Measurements from ENCODE around the gene IL17RE. TPM values are rescaled to one million over a fixed set of nuclear protein-coding genes. Genes with fewer than 3 reads are reported as not detected.

Gene IL17RE
- total RNA-seq, 3 donors from 2014 or later, result 41.8 to 116 (median 82.8) TPM

DNA sequence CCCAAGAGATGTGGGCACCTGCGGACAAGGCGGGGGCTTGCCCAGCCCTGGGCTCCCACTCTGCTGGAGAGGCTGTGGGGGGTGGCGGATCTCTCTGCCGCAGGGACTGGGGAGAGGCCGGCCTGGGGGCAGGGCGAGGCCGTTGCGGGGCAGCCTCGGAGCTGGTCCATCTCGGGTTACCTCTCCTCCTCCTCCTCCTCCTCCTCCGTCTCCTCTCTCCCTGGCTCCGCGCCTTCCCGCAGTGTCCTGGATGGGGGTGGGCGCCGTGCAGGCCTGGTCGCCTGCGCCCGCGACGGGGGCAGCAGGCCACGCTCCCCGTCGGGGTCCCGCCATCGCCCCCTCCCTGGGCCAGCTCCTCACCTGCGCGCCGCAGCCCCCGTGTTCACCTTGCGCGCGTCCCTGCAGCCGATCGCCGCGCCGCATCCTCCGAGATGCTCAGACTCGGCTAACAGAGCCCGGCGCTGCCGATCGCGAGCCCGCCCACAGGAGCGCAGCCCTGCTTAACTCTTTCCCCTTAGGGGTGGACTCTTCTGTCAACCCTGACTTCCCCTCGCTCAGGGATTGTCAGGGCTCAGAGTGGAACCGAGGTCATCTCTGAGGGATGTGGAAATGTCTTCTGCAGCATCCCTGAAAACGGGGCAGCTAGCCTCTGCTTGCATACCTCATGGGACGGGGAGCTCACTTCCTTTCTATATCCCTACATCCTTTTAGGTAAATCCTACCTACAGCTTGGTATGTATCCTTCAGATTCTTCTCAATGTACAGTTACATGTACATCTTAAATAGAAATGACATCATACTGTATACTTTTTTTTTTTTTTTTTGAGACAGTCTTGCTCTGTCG is 49.5 kb downstream of the IL17RE start, which contains the start of gene PRRT3:
Gene PRRT3 (minus strand): TSS at position 447 of the 844 bp plus-strand sequence. CDS start 2,293 bp downstream, outside the sequence.
- Histone ChIP-seq H3K4me3 (no peak within 1 kb of the TSS), H3K9me3 (no peaks in the 10 kb centered on the region), H3K36me3 (ENCODE audit: low read depth) (no peaks in the 10 kb centered on the region), H3K4me1 (ENCODE audit: low read depth) (peaks cover 10% of the 10 kb centered on the region)
- ATAC-seq, result peak; percentile 73
- intact Hi-C loops (cut with DNase I, micrococcal nuclease), result no loop called here
- no peak for TF ChIP-seq CTCF (IDR thresholded peaks at IDR 0.05)
- DNase-seq, result peak; percentile 35 to 69 (median 47)

DNA sequence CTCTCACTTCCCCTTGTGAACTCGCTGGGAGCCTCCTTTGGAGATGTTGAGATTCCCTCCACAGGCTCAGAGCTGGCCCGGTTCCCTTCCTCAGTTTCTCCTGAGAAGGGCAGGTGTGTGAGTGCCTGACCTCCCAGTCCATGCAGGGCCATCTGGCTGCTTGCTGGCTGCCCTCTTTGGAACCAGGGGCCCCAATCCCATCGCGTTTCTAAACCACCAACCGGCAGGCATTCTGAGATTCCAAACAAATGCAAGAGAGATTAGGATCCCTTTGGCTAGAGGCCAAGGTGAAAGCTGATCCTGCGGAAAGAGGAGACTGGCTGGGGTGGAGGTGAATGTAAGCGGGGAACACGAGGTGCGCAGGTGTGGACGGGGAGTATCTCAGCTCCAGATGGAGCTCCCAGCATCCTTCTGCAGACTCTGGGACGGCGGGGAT is 52.4 kb downstream of the IL17RE start:
- no peaks in the 10 kb centered on the region for H3K9me3 ChIP-seq
- intact Hi-C loops (cut with DNase I, micrococcal nuclease), result no loop called here
- DNase-seq, result no peak
- H3K4me3 ChIP-seq, result no peak overlapping the region
- ATAC-seq, result no peak
- no peaks in the 10 kb centered on the region for H3K36me3 ChIP-seq (ENCODE audit: low read depth)
- TF ChIP-seq CTCF (IDR thresholded peaks at IDR 0.05), result no peak
- H3K4me1 ChIP-seq (ENCODE audit: low read depth), result peaks cover 10% of the 10 kb centered on the region

DNA sequence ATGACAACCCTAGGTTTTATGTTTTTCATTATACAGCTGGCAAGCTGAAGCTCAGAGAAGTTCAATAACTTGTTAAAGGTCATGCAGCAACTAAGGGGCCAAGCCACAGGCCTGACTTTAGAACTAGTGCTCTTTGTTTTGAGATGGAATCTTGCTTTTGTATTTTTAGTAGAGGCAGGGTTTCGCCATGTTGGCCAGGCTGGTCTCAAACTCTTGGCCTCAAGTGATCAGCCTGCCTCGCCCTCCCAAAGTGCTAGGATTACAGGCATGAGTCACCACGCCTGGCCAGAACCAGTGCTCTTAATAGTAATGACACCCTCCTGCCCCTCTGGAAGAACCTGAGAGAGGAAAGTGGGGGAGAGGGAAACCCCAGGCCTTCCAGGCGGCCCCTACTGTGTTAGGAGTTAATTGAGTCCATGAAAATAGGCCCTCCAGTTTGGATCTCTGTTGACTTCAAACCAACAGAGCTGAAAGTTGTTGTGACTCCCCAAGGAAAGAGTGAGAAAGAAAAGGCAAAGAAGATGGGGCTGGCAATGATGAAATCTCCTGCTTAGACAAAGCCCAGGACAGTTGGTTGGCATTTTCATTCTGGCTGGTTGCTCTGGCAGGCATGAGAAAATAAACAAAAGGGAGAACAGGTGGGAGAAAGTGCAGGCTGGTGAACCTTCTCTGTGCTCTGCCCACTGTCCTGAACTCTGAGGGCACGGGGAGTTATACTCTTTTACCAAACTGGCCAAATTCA is 53.1 kb downstream of the IL17RE start:
- no peak for ATAC-seq

DNA sequence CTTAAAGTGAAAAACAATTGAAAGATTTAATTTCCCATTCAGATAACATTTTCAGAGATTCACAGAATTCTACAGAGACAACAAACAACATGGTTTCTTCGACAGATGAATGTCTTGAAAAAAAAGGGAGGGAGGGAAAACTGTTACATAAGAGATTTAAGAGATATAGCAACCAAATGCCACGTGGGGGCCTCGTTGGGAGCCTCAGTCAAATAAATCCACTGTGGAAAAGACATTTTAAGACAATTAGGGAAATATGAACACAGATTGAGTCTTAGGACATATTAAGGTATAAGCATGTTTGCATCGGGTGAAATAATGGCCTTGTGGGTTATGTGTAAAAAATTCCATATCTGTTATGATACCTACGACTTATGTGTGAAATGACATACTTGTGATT is 54.6 kb downstream of the IL17RE start:
- Histone ChIP-seq H3K4me3 (no peak overlapping the region), H3K36me3 (ENCODE audit: low read depth) (no peaks in the 10 kb centered on the region), H3K9me3 (no peaks in the 10 kb centered on the region), H3K4me1 (ENCODE audit: low read depth) (peaks cover 2% of the 10 kb centered on the region)
- no peak for ATAC-seq
- intact Hi-C loops (cut with DNase I, micrococcal nuclease), result no loop called here
- no peak for TF ChIP-seq CTCF (IDR thresholded peaks at IDR 0.05)
- DNase-seq, result no peak

More for the DNA sequence above, 53.1 kb downstream of the IL17RE start:
- no peak for DNase-seq
- H3K9me3 ChIP-seq, result no peaks in the 10 kb centered on the region
- TF ChIP-seq CTCF (IDR thresholded peaks at IDR 0.05), result no peak
- intact Hi-C loops (cut with DNase I, micrococcal nuclease), result no loop called here
- peaks cover 10% of the 10 kb centered on the region for H3K4me1 ChIP-seq (ENCODE audit: low read depth)
- no peak overlapping the region for H3K4me3 ChIP-seq
- no peaks in the 10 kb centered on the region for H3K36me3 ChIP-seq (ENCODE audit: low read depth)

- Histone ChIP-seq H3K9me3 (no peaks in the 10 kb centered on the region), H3K4me1 (ENCODE audit: low read depth) (no peaks in the 10 kb centered on the region), H3K4me3 (no peak overlapping the region), H3K36me3 (ENCODE audit: low read depth) (peaks cover 7% of the 10 kb centered on the region)
- no peak for TF ChIP-seq CTCF (IDR thresholded peaks at IDR 0.05)
- ATAC-seq, result no peak
- intact Hi-C loops (cut with DNase I, micrococcal nuclease), result no loop called here
- DNase-seq, result no peak
These were observed 62.7 kb downstream of the IL17RE start for GRCh38 chr3:9965200-9965875.

Data from mucosa of descending colon (tissue), 3 donors.